Endothelial cell of umbilical vein (primary cell): ENCODE measurements around the gene ARID3B. TPM values are rescaled to one million over a fixed set of nuclear protein-coding genes. Genes with fewer than 3 reads are reported as not detected.

Source experiments
- BruUV-seq: library from RNA; stranded (reverse); fragments of 400-500 nt; replicated peaks from 2 replicates; lab custom pipeline; 2021; lab: Mats Ljungman, UMichigan
- CTCF ChIA-PET: fragments of 300-600, 350-600 bp; sonication (Branson Sonifier 250); formaldehyde crosslinking; loops from one replicate; lab custom pipeline; 2021; ENCODE audit warnings: antibody characterized with exemption, inconsistent platforms; lab: Charles Lee
- POLR2A ChIA-PET: fragments of 300-600, 350-600 bp; sonication (Branson Sonifier 250); formaldehyde crosslinking; loops from one replicate; lab custom pipeline; 2021; ENCODE audit warnings: antibody characterized with exemption, inconsistent platforms; lab: Charles Lee
- DNase-seq: peaks from one replicate; pipeline ENCODE4 v3.0.0-alpha.2; 2011; ENCODE audit warnings: low read depth, low spot score
- FAIRE-seq: peaks from 2 replicates; lab custom pipeline; 2011; peaks lifted over from hg19 to GRCh38; lab: Jason Lieb, UNC
- H2AFZ ChIP-seq: 2 replicates; pipeline ENCODE4 v1.6.0; 2012; ENCODE audit warnings: low read depth, low read length, control low read depth, inconsistent platforms
- H3K27ac ChIP-seq: 2 replicates; pipeline ENCODE4 v1.5.1; 2011; ENCODE audit warnings: low read depth, mild to moderate bottlenecking, control low read depth, low read length, moderate library complexity; ENCODE audit not compliant: insufficient read depth
- H3K27me3 ChIP-seq, 2 experiments: 2 replicates each; pipeline versions ENCODE4 v1.6.0 to v1.6.1; 2011; ENCODE audit warnings: low read length in 2 of 2, mixed read lengths in 1 of 2; ENCODE audit not compliant: control insufficient read depth in 2 of 2, insufficient read depth in 2 of 2
- H3K36me3 ChIP-seq, 2 experiments: 2 replicates in 1 of 2; 3 replicates in 1 of 2; pipeline ENCODE4 v1.5.1; 2011; ENCODE audit warnings: low read length in 2 of 2, mild to moderate bottlenecking in 1 of 2, moderate library complexity in 1 of 2; ENCODE audit not compliant: control insufficient read depth in 2 of 2, insufficient read depth in 2 of 2; ENCODE audit errors: extremely low read depth in 1 of 2
- H3K4me1 ChIP-seq: 3 replicates; pipeline ENCODE4 v1.5.1; 2011; ENCODE audit warnings: mild to moderate bottlenecking, low read length; ENCODE audit not compliant: control insufficient read depth, insufficient read depth; ENCODE audit errors: extremely low read depth
- H3K4me2 ChIP-seq: 2 replicates; pipeline ENCODE4 v1.6.1; 2011; ENCODE audit warnings: low read length, control low read depth, mixed read lengths; ENCODE audit not compliant: insufficient read depth
- H3K4me3 ChIP-seq, 3 experiments: fragments of 200-600 bp in 1 of 3; sonication (generic), shearing (Covaris generic) in 1 of 3; replicated peaks in 1 of 3; 2 replicates each; pipeline ENCODE4 v1.5.1; 2011 to 2016; ENCODE audit warnings: control low read depth in 3 of 3, low read length in 3 of 3, mild to moderate bottlenecking in 2 of 3, inconsistent platforms in 1 of 3, low read depth in 1 of 3, moderate library complexity in 1 of 3; ENCODE audit not compliant: insufficient read depth in 1 of 3
- H3K79me2 ChIP-seq: 2 replicates; pipeline ENCODE4 v1.6.0; 2012; ENCODE audit warnings: low read length, inconsistent platforms; ENCODE audit not compliant: control insufficient read depth, insufficient read depth
- H3K9ac ChIP-seq: replicated peaks from 2 replicates; pipeline ENCODE3; 2011; ENCODE audit warnings: low read length, control low read depth; ENCODE audit not compliant: insufficient read depth; ENCODE audit errors: extremely low read depth
- H3K9me1 ChIP-seq: replicated peaks from 3 replicates; pipeline ENCODE4 v1.6.0; 2011; ENCODE audit warnings: mild to moderate bottlenecking, low read length; ENCODE audit not compliant: control insufficient read depth, insufficient read depth; ENCODE audit errors: extremely low read depth
- H3K9me3 ChIP-seq: replicated peaks from 2 replicates; pipeline ENCODE4 v1.5.1; 2012; ENCODE audit warnings: low read length, inconsistent platforms; ENCODE audit not compliant: control insufficient read depth, insufficient read depth
- H4K20me1 ChIP-seq: replicated peaks from 2 replicates; pipeline ENCODE3; 2011; ENCODE audit warnings: mild to moderate bottlenecking, low read length; ENCODE audit not compliant: control insufficient read depth, insufficient read depth; ENCODE audit errors: extremely low read depth
- CTCF ChIP-seq, 2 donors: IDR thresholded peaks; 1 replicate in 1 of 2; 2 replicates in 1 of 2; pipeline ENCODE4 v1.5.1; 2011; ENCODE audit warnings: low read length in 2 of 2, mild to moderate bottlenecking in 2 of 2, moderate library complexity in 2 of 2, control low read depth in 1 of 2, inconsistent platforms in 1 of 2, low read depth in 1 of 2; ENCODE audit not compliant: insufficient read depth in 1 of 2; ENCODE audit errors: extremely low read depth in 1 of 2
- EZH2 ChIP-seq: IDR thresholded peaks from 2 replicates; pipeline ENCODE4 v1.6.1; 2012; ENCODE audit warnings: borderline replicate concordance, low read depth, mild to moderate bottlenecking, moderate library complexity, low read length, inconsistent platforms; ENCODE audit not compliant: severe bottlenecking
- FOS ChIP-seq: IDR thresholded peaks from 2 replicates; pipeline ENCODE4 v1.6.1; 2011; ENCODE audit warnings: mild to moderate bottlenecking, low read length, moderate library complexity, borderline replicate concordance; ENCODE audit not compliant: insufficient read depth
- GATA2 ChIP-seq: IDR thresholded peaks from 2 replicates; pipeline ENCODE4 v1.7.0; 2011; ENCODE audit warnings: low read depth, mild to moderate bottlenecking, moderate library complexity, mixed read lengths, low read length; ENCODE audit not compliant: insufficient read length, insufficient read depth
- JUN ChIP-seq: IDR thresholded peaks from 2 replicates; pipeline ENCODE4 v1.6.1; 2011; ENCODE audit warnings: borderline replicate concordance, low read depth; ENCODE audit not compliant: insufficient read length, insufficient read depth
- MYC ChIP-seq: IDR thresholded peaks from one replicate; pipeline ENCODE4 v1.6.1; 2011; ENCODE audit warnings: mild to moderate bottlenecking, low read depth, low read length
- POLR2A ChIP-seq: IDR thresholded peaks from 2 replicates; pipeline ENCODE4 v1.6.1; 2012; ENCODE audit warnings: low read depth, mild to moderate bottlenecking, control low read depth, low read length
- POLR2AphosphoS5 ChIP-seq: IDR thresholded peaks from 2 replicates; pipeline ENCODE4 v1.6.1; 2012; ENCODE audit warnings: low read depth, mild to moderate bottlenecking, control low read depth, low read length, moderate library complexity; ENCODE audit not compliant: insufficient read depth
- dilution Hi-C: fragments of 300-500 bp; cut with MboI; formaldehyde crosslinking; loops from one replicate; pipeline ENCODE4 v1.15.0; 2019; ENCODE audit warnings: low sequenced_read_pairs; ENCODE audit not compliant: extremely low pct_ligation_motif_present
- intact Hi-C: fragments of 100-400 bp; cut with micrococcal nuclease; formaldehyde crosslinking; loops from one replicate; pipeline ENCODE4 v1.10.0; 2022
- polyA plus RNA-seq, 4 experiments: library from polyadenylated mRNA; depleted of rRNA in 3 of 4; stranded (reverse) in 3 of 4; unstranded in 1 of 4; fragments of >200 nt; gene quantifications; 2 replicates each; pipeline versions ENCODE4 v1.2.1 to v1.2.3, GENCODE V29; 2011 to 2012; ENCODE audit warnings: missing spikeins in 1 of 4
- total RNA-seq: library from RNA; stranded (reverse); gene quantifications from 2 replicates; pipeline ENCODE4 v1.2.3, GENCODE V29; 2021
- TF ChIP-seq, protein P1 (sequence below): IDR thresholded peaks from 2 replicates; pipeline ENCODE4 v1.6.1; 2011; ENCODE audit not compliant: insufficient read depth, insufficient read length

ARID3B gene
- total and polyA plus RNA-seq, 2 donors (not counting 3 experiments of a cell fraction or from before 2014, with no cell fraction given) = 6.2 to 10.0 TPM

DNA sequence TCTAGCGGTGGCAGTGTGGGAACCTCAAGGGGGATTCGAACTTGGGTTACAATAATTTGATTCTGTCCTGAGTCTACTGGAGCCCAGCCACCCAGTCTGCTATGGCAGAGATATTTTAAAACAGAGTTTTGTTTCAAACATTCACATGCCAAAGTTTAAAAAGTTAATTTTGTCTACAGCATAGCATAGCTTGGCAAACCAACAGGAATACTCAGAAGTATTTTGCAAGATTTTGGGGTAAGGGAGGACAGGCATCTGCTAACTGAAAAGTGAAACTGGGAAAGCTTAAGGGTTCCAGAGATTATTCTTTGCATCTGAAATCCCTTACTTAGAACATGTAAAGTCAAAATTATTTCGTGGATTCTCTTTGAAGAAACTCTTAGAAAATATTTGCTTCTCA is 6.6 kb downstream of the ARID3B start:
- ChIA-PET POLR2A (no interaction called here), CTCF (no interaction called here)
- Histone ChIP-seq H3K9ac (no peak overlapping the region), H3K36me3 (peaks cover 2 to 4% of the 10 kb centered on the region in 2 experiments), H3K4me2 (no peak overlapping the region), H3K9me3 (no peaks in the 10 kb centered on the region), H3K27me3 (no peaks in the 10 kb centered on the region), H3K4me3 (no peak overlapping the region), H3K4me1 (peaks cover 12% of the 10 kb centered on the region), H3K9me1 (no peaks in the 10 kb centered on the region), H4K20me1 (peaks cover 2% of the 10 kb centered on the region), H2AFZ (no peak overlapping the region), H3K79me2 (peaks cover 15% of the 10 kb centered on the region), H3K27ac (no peak overlapping the region)
- dilution Hi-C loops = no loop called here
- BruUV-seq = no TSS peak
- TF ChIP-seq CTCF (IDR thresholded peaks at IDR 0.05; ENCODE audit: extremely low read depth in 1 of 2, insufficient read depth in 1 of 2, low read depth in 1 of 2, low read length in 2 of 2) (no peak), GATA2 (no peak), MYC (no peak), JUN (no peak), POLR2AphosphoS5 (no peak)
- DNase-seq (no peak), FAIRE-seq (no peak)
- intact Hi-C loops = loop anchor here (10.0 kb wide), 1 partner anchor 217 kb away; no protein-coding TSS in a partner anchor

DNA sequence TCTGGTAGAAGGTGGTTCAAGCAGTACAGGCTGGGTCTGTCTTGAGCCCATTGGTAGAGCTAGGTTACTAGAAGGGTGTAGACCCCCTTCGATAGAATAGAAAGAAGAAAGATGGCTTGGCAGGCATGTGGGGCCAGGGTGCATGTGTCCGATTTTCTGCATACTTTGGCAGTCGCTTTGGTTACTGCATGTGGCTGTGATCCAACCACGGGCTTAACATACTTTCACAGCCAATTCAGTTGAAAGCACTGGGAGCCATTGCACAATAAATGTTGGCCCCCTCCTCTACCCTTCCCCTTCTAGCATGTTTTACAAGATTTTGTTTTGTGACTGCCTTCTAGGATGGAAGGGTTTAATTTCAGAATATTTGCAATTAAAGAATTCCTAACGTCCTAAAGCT is 7.2 kb downstream of the ARID3B start:
- no peaks in the 10 kb centered on the region for H3K9me1 ChIP-seq
- no peak overlapping the region for H2AFZ ChIP-seq
- H3K79me2 ChIP-seq = peaks cover 13% of the 10 kb centered on the region
- FAIRE-seq (no peak), DNase-seq (no peak)
- no peak overlapping the region for H3K27ac ChIP-seq
- intact Hi-C loops (loop anchor here (10.0 kb wide), 1 partner anchor 217 kb away; no protein-coding TSS in a partner anchor), dilution Hi-C loops (no loop called here)
- no peak overlapping the region for H3K4me3 ChIP-seq
- ChIA-PET CTCF (no interaction called here), POLR2A (no interaction called here)
- TF ChIP-seq EZH2 = no peak
- TF ChIP-seq FOS = no peak
- TF ChIP-seq, protein P1, sequence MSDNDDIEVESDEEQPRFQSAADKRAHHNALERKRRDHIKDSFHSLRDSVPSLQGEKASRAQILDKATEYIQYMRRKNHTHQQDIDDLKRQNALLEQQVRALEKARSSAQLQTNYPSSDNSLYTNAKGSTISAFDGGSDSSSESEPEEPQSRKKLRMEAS = no peak
- no peak for TF ChIP-seq POLR2A
- TF ChIP-seq JUN = no peak
- no peak for TF ChIP-seq POLR2AphosphoS5
- TF ChIP-seq CTCF (IDR thresholded peaks at IDR 0.05; ENCODE audit: extremely low read depth in 1 of 2, insufficient read depth in 1 of 2, low read depth in 1 of 2, low read length in 2 of 2) = no peak
- TF ChIP-seq MYC = no peak
- TF ChIP-seq GATA2 = no peak
- H3K27me3 ChIP-seq = no peaks in the 10 kb centered on the region
- no peaks in the 10 kb centered on the region for H3K9me3 ChIP-seq
- peaks cover 2 to 4% of the 10 kb centered on the region in 2 experiments for H3K36me3 ChIP-seq
- BruUV-seq = no TSS peak
- peaks cover 12% of the 10 kb centered on the region for H3K4me1 ChIP-seq
- H3K4me2 ChIP-seq = no peak overlapping the region
- H3K9ac ChIP-seq = no peak overlapping the region
- peaks cover 2% of the 10 kb centered on the region for H4K20me1 ChIP-seq
